GM12878 (cell line): ENCODE measurements around the gene DOCK2.

Experiments used
- CBX5 ChIP-seq: sonication (generic); IDR thresholded peaks from 2 replicates; pipeline ENCODE4 v1.6.1; 2016; ENCODE audit warnings: low read depth, moderate library complexity, mild to moderate bottlenecking, inconsistent platforms
- NFYB ChIP-seq: IDR thresholded peaks from 2 replicates; pipeline ENCODE4 v1.6.1; 2011; ENCODE audit warnings: low read depth, mild to moderate bottlenecking, low read length, improper control_type of control experiment, moderate library complexity; ENCODE audit not compliant: insufficient read depth
- SPI1 ChIP-seq: IDR thresholded peaks from 2 replicates; pipeline ENCODE4 v1.6.1; 2011; ENCODE audit warnings: low read depth, mild to moderate bottlenecking, low read length, moderate library complexity, borderline replicate concordance; ENCODE audit not compliant: insufficient read depth
- TF ChIP-seq, protein P1 (sequence below), 3 experiments: IDR thresholded peaks in 2 of 3; conservative IDR thresholded peaks in 1 of 3; 2 replicates each; pipeline ENCODE4 v1.5.1; 2011; ENCODE audit warnings: low read depth in 3 of 3, low read length in 3 of 3, mild to moderate bottlenecking in 3 of 3, control low read depth in 2 of 3, moderate library complexity in 2 of 3, inconsistent platforms in 1 of 3, mixed read lengths in 1 of 3; ENCODE audit not compliant: control insufficient read depth in 2 of 3, insufficient read depth in 1 of 3; ENCODE audit errors: extremely low read depth in 1 of 3

- TF ChIP-seq NFYB (no peak), SPI1 (no peak), CBX5 (no peak)
- TF ChIP-seq, protein P1, sequence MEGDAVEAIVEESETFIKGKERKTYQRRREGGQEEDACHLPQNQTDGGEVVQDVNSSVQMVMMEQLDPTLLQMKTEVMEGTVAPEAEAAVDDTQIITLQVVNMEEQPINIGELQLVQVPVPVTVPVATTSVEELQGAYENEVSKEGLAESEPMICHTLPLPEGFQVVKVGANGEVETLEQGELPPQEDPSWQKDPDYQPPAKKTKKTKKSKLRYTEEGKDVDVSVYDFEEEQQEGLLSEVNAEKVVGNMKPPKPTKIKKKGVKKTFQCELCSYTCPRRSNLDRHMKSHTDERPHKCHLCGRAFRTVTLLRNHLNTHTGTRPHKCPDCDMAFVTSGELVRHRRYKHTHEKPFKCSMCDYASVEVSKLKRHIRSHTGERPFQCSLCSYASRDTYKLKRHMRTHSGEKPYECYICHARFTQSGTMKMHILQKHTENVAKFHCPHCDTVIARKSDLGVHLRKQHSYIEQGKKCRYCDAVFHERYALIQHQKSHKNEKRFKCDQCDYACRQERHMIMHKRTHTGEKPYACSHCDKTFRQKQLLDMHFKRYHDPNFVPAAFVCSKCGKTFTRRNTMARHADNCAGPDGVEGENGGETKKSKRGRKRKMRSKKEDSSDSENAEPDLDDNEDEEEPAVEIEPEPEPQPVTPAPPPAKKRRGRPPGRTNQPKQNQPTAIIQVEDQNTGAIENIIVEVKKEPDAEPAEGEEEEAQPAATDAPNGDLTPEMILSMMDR (IDR thresholded peaks at IDR 0.05 in 2 of 3, conservative IDR thresholded peaks at IDR 0.05 in 1 of 3; ENCODE audit: control insufficient read depth in 2 of 3, extremely low read depth in 1 of 3, insufficient read depth in 1 of 3, low read depth in 3 of 3, low read length in 3 of 3), result no peak
Observed at GRCh38 chr5:169908864-169909263, 271.8 kb downstream of the DOCK2 start.
